ENCODE measurements around the gene KCNMA1.

GRCh38 chr10:77021966-77022490 is 615.6 kb downstream of the KCNMA1 start:
- no peak for TF ChIP-seq CTCF (conservative IDR thresholded peaks at IDR 0.05; ENCODE audit: low read depth, low read length)
- no peak for TF ChIP-seq EZH2 (IDR thresholded peaks at IDR 0.05; ENCODE audit: low read length, unreplicated experiment)

Measured in PC-3 (cell line).